Colon (tissue), 2 donors: ENCODE results near the gene MAN2C1.
"Not testable (repeated sequence)": the region's sequence is repeated elsewhere in the genome, so short reads cannot be mapped to it uniquely, and the experiment has no call there.

ENCODE experiments used
- FAIRE-seq: peaks from 2 replicates; lab custom pipeline; 2012; peaks lifted over from hg19 to GRCh38; lab: Jason Lieb, UNC
- donor health status: control.
- donor health status: control.

MAN2C1 gene

DNA sequence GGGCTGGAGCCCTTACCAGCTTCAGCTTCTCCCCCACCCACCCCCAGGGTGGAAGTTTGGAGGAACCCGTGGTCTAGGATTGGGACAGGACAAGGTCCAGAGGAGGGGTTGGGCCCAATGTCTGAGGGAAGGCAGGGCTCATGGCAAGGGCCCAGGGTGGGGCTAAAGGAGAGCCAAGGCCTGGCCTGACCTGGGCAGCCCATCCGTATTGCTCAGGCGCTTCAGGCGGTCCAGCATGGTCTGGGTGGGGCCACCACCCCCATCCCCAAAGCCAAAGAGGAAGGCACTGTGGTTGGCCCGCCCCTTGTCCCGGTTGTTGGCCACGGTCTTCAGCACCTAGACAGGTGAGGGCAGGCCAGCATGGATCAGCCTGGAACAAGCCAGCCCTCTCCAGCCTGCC lies 7.6 kb downstream of the MAN2C1 start:
- FAIRE-seq: no peak

DNA sequence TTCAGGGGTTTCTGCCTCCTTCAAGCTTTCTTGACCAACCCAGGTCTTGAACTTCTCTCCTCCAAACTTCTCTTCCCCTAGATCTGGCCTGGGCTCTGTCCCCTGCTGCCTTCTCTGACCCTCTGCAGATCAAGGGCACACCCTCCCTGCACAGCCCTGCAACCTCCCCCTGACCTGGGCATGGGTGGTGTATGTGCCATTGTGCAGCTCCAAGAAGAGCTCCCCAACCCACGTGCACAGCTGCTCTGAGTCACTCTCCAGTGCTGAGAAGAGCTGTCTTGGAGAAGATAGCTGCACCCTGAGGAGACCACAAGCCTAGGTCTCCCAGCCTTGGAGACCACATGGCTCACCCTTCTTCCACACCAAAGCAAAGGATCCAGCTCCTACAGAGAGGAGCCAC lies 8.0 kb downstream of the MAN2C1 start:
- FAIRE-seq: no peak

DNA sequence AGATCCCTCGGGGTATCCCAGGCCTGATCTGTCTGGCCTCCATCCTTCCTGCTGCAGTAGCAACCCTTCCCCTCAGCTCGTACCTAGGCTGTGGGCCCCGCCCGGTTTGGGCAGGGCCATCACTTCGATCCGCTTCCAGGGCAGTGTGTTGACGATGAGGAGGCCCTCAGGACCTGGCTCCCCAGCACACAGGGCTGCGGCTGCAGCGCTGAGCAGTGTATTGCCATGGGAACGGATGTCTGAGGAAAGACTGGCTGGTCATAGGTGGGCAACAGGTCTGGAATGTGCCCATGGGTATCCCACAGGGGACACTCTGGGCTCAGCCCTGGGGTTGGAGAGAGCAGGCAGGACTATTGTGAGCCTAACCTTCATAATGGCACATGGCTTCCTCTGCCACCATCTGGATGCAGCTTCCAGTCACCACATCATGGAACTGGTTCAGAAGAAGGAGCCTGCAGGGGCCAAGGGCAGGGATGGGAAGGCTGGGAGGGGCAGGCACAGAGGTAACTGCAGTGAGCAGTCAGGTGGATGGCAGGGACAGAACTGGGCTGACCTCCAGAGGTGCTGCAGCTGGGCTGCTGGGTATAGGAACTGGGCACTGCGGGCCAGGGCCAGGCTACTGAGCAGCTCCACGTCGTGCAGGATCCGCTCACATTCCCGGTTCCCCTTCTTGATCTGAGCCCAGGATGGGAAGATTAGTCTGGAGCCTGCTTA lies 8.7 kb downstream of the MAN2C1 start:
- FAIRE-seq: no peak

DNA sequence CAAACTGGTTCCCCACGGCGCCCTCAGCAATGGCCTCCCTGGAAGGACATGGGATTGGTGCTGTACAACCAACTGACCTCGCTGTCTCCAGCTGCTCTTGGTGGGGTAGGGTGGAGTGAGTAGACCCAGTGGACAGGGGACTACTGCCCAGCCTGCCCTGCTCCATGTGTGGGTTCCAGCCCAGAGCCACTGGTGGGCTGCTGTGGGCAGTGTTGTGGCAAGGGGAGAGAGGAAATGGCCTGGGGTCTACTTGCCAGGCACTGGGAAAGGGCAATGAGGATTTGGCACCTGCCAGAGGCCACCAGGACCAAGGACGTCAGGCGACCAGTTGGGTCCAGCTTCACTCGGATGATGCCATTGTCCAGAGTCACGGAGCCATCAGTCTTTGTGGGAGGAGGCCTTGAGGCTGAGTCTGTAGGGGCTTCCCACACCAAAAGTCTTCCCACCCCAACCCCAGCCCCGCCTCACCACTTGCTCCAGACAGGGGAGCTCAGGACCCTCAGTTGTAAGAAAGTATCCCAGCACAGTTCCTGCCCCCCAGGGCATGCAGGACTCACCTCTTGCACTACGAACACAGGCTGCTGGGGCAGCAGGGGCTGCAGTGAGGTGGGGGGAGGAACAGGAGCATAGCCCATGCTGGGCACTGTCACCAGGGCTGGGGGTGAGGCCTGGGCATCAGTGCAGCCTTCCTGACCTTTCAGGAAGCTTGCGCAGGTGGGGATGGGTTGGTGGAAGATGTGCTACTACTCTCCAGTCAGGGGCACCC lies 9.5 kb downstream of the MAN2C1 start:
- FAIRE-seq: no peak

DNA sequence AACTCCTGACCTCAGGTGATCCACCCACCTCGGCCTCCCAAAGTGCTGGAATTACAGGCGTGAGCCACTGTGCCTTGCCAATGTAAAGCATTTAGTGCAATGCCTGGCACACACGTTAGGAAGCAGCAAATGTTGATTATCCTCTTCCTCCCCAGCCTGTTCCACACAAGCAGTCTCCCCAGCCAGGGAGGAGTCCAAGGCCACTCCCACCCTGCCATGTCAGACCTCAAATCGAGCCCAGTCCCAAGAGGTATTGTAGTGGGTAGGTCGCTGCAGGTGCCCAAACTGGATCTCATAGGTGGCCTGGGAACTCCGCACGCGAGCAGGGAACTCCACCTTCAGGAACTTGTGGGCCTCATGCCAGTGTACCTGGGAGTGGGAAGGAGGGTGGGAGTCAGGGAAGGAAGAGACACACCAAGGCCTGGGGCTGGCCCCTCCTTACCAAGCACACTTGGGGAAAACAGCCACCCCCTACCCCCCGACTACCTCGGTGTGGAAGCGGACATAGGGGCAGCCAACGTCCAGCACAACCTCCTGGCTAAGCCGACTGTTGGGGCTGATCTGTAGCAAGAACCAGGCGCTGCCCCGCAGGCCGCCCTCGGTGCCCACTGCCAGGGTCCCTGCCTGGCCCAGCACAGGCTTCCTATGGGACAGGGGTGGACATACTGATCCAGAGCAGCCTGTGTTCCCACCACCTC lies 10.3 kb downstream of the MAN2C1 start:
- FAIRE-seq: no peak

DNA sequence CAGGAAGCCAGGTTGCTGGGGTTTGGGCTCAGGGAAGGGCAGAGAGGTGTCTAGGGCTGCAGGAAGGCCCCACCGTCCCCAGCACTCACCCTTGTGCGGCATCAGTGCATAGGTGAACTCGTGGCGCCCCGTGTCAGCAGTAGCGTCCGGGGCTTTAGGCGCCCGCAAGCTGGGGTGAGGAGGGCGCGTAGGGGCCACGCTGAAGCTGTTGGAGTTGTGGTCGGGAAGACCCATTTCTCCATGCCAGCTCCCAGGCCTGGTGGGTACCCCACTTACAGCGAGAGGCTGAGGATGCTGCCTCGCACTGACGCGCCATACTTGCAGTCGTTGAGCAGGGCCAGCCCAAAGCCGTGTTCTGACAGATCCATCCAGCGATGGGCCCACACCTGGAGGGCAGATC lies 11.9 kb downstream of the MAN2C1 start:
- FAIRE-seq: no peak

DNA sequence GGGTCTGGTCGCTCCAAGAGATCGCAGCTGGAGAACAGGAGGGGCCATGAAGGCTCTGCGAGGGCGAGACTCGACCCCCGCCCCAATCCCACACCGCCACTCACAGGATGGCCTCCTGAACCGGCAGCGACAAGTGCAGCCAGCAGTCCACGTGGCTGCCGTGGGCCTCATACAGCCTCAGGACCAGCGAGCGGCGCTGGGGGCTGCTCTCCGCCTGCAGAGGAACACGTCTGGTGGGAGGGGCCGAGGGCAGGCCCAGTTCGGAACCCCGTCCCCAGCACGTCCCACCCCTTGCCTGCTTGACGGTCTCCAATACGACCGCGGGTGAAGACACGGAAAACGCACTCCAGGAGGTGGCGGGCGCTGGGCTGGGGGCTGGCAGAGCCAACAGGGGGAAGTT lies 12.4 kb downstream of the MAN2C1 start:
- no peak for FAIRE-seq

DNA sequence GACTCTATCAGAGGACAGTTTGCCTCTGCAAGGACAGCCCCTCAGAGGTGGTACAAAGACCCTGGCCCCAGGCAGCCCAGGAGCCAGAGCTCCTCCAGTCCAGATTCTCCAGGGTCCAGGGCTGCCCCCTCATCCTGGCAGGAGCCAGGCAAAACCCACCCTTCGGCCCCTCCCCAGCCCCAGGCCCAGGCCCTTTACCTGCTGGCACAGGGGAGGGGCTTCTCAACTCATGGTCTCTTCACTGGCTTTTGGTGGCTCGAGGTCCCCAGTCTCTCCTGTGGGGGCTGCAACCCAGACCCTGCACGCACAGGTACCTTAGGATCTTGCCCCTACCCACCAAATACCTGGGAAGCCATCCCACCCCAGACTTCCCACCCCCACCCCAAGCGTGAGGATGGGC lies 13.0 kb downstream of the MAN2C1 start:
- no peak for FAIRE-seq

DNA sequence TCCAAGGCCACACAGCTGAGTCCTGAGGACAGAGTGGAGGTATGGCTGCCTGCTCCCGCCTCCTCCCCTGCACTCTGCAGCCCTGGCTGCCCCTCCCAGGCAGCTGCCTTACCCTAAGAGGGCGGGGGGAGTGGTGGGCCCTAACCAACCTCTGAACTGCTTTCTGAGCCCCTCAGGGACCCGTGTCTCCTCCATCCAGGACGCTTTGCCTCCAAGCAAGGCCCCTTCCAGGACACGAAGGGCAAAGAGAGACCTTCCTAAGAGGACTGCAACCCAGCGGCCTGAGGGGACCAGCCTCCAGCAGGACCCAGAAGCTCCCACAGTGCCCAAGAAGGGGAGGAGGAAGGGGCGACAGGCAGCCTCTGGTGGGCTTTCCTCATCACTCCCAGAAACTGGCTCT lies 14.0 kb downstream of the MAN2C1 start:
- FAIRE-seq: no peak

DNA sequence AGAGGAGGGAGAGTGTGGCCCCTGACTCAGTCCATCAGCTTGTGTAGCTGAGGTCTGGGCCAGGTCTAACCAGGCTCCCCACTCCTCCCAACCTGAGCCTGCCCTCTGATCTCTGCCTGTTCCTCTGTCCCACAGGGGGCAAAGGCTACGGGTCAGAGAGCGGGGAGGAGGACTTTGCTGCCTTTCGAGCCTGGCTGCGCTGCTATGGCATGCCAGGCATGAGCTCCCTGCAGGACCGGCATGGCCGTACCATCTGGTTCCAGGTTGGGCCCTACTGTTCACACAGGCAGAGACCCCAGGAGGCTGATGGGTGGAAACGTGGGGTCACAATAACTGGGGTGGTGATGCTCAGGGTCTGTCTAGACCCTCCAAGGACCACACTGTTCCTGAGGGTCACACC lies 14.8 kb downstream of the MAN2C1 start:
- FAIRE-seq: no peak

DNA sequence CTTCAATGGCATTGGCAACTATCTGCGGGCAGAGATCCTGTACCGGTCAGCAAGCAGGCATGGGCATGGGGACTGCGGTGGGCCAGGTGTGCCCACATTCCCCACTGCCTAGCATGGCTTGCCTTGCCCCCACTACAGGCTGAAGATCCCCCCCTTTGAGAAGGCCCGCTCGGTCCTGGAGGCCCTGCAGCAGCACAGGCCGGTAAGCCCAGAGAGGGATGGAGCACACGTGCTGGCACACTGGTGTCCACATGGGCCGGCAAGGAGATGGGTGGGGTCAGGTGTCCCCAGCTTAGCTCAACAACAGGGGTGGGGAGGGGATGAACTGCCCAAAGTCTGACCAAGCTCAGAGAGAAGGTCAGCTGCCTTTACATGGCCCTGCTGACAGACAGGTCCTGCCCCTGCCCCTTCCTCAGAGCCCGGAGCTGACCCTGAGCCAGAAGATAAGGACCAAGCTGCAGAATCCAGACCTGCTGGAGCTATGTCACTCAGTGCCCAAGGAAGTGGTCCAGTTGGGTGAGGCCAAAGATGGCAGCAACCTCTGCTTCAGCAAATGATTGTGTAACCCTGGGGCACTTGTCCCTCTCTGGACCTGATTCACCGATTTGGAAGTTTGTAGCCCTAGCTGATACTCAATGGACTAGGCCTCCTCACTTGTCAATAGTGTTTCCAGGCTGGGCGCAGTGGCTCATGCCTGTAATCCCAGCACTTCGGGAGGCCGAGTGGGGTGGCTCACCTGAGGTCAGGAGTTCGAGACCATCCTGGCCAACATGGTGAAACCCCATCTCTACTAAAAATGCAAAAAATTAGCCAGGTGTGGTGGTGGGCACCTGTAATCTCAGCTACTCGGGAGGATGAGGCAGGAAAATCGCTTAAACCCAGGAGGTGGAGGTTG lies 16.0 kb downstream of the MAN2C1 start:
- FAIRE-seq: no peak

DNA sequence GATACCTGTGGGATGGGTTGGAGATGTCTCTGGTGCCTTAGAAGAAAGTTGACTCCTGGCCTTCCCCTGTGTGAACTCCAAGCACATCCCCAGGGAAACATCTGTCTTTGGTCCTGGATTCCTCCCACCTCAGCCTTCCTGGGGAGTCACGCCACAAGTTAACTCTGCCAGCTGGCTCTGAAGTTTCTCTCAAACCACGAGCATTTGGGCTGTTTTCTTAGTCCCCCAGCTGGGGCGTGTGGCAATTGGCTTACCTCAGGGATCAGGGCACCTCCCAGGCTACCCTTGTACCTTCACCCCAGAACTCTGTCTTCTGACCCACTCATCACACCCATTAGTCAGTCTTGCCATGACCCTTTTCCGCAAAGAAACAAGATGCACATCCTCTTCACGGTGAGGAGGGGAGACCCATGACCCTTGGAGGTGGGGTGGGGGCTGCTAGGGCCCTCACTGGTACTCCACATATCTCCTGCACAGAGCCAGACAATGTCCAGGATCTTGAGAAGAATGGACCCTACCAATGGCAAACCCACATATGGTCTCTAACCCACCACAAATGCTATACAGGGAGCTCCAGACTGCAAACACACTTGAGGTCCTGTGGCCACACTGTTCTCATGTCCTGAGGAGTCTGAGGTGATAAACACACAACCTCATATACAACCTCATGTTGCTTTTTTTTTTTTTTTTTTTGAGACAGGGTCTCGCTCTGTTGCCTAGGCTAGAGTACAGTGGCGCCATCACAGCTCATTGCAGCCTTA lies 17.6 kb downstream of the MAN2C1 start:
- no peak for FAIRE-seq

DNA sequence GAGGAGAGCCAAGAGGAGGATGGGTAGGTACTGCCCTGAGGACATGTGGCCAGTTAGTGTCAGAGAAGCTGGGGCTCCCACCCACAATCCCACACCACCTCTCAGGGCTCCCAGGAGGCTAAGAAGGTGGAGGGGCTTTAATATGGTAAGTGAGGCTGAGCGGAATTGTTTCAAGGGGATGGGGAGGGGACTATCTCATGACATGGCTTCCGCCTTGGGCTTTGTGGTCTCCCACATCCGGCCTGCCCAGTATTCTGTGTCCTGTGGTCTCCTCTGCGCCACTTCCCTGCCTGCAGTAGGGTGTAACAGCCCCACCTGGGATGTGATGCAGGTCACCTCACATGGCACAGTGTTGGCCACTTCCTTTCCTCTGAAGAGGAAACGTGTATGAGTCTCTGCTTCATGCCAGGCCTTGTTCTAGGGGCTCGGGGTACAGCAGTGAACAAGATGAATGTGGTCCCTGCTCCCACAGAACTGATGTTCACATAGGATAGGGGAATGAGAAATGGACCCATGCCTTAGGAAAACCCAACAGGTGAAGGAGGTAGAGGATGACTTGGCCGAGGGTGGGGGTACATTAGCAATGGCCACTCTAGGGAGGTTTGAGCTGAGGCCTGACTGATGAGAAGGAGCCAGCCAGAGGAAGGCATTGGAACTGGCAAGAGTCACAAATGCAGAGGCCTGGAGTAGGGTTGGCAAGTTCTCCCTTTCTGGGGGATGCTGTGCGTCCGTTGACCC lies 18.4 kb downstream of the MAN2C1 start:
- no peak for FAIRE-seq

DNA sequence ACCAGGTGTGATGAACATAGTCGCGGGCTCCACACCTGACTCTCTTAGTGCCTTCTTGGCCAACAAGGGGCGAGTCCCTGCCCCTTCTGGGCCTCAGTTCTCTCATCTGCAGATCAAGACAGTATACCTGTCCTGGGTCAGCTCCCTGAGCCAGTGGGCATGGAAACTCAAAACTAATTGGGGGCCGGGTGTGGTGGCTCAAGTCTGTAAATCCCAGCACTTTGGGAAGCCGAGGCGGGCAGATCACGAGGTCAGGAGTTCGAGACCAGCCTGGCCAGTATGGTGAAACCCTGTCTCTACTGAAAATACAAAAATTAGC lies 19.1 kb downstream of the MAN2C1 start:
- not testable (repeated sequence) for FAIRE-seq

DNA sequence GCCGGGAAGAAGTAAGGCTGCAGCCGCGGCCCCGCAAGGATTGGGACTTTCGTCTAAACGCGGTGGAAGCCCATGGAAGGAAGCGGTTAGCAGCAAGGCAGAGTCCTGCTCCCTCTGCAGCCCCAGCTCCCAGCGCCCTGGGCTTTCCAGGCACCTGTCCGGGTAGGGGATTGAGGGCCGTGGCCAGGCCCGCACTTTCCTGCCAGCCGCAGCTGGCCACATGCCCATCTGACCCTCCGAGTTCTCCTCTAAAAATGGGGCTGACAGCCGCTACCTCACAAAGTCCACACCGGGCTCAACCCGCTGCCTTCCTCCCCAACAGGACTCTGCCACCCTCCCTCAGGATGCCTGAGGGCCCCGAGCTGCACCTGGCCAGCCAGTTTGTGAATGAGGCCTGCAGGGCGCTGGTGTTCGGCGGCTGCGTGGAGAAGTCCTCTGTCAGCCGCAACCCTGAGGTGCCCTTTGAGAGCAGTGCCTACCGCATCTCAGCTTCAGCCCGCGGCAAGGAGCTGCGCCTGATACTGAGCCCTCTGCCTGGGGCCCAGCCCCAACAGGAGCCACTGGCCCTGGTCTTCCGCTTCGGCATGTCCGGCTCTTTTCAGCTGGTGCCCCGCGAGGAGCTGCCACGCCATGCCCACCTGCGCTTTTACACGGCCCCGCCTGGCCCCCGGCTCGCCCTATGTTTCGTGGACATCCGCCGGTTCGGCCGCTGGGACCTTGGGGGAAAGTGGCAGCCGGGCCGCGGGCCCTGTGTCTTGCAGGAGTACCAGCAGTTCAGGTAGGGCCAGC lies 19.7 kb downstream of the MAN2C1 start:
- no peak for FAIRE-seq

DNA sequence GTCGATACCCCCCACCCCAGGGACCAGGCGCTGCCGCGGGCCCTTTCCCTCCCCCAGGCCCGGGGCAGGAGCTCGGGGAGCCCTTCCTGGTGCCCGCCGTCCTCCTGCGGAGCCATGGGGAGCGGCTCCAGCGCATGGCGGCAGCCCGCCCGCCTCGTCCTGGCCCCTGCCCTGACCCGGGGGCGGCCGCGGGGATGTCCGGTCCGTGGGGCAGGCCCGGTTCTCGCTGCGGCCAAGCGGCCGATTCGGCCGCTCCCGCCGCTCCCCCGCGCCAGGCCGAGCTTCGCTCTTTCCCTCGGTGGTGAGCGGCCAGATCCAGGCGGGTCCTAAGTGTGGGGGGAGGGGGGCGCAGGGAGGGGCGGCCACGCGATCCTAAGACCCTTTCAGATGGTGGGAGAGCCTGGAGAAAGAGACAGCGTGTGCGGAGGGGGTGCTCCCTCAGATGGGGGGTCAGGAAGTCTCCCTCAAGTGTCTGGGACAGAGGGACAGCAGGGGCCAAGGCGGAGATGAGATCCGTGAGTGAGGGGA lies 20.3 kb downstream of the MAN2C1 start:
- FAIRE-seq: no peak

DNA sequence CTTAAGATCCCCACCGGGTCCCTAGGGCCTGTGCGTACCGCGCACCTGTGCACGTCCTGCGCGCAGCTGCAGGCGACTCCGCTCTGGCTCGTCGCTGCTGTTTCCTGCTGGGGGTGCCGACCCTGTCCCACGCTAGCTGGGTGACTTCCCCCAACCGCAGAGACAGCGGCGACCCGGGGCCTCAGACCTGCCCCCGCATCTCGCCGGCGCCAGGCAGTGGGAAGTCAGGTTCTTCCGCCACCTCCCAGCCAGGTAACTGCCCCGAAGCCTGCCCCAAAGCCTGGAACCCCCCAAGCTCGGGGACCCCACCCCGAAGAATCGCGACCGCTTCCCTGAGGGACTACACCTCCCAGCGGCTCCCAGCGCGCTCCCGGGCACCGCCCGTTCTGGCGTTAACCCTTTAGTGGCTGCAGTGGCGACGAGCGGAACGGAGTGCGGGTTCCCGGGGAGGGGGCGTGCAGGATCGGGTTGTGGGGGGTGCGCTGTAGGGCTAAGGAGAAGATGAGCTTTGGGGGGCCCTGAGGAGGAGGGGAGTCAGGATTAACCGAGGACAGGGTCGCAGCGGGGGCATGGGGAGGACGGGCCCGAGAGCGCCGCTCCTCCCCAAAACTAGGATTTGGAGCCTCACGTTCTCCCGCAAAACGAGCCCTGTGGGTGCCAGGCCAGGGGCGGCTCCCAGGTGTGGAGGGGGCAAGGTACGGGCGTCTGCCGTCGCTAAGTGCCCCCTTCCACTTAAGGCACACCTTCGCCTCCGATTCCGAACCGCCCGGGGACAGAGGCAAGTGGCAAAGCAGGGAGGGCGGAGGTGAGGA lies 21.0 kb downstream of the MAN2C1 start:
- FAIRE-seq: no peak

DNA sequence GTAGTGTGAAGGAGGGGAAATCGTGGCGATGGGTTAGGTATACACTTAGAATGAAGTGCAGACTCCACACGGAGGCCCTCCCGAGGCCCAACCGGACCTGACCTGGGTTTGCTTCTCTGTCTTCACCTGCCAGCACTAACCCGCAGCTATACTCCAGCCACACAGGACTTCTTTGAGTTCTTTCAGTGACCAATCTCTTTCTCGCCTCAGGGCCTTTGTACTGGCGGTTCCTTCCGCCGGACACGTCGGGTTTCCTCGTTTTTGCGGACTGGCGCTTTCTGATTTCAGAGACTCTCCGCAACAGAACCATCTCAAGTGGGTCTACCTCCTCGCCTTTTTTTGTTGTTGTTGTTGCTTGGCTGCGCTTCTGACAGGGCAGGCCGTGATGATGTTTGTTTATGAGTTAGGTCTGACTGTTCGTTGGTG lies 21.6 kb downstream of the MAN2C1 start, which contains the start of gene NEIL1:
NEIL1 (plus strand) TSS at position 244 of the 426 bp plus-strand sequence. CDS start 1,867 bp downstream, outside the sequence.
- no peak for FAIRE-seq

DNA sequence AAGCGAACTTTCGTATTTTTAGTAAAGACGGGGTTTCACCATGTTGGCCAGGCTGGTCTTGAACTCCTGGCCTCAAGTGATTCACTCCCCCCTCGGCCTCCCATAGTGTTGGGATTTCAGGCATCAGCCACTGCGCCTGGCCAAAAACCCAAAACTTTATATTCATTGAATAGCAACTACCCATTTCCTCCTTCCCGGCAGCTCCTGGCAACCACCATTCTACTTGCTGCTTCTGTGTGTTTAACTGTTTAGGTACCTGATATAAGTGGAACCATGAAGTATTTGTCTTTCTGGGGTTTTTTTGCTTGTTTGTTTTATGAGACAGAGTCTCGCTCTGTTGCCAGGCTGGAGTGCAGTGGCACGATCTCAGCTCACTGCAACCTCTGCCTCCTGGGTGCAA lies 24.5 kb downstream of the MAN2C1 start:
- not testable (repeated sequence) for FAIRE-seq
